ENCODE results near the gene TRPC4.

The TRPC4 gene

DNA sequence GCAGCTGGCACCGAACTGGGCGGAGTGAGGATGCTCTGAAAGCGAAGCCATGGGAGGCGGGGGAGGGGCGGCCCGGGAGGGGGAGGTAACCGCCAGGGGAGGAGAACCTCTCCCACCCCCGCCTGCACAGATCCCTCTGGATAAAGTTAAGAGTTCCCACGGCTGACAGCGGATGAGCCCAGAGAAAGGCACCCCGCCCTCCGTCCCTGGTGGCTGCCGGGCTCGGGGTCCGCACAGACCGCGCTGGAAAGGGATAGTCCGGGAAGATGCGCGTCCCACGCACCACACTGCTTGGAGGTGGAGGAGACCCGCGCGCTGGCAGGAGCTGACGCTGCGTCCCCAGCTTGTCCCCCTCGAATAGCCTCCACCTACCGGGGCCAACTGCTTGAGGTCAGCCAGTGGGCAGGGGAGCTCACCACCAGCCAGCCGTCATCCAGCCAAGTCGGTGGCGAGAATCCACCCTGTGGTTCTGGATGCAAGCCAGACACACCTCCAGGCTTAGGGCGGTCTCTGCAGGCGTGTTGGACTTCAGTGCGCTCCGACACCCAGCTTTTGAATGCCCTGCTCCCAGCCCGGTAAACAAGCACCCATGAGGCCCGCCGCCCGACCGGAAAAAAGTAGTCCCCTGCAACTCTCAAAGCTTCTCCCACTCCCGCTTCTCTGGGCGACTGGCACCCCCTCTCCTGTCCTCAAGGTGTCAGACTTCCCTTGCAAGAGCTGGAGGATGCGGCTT is at the start of gene TRPC4:
TSS of gene TRPC4 (minus strand) at position 17 of the 733 bp plus-strand sequence. CDS start 86,439 bp downstream, outside the sequence.
- peak; percentile 68 for DNase-seq

DNA sequence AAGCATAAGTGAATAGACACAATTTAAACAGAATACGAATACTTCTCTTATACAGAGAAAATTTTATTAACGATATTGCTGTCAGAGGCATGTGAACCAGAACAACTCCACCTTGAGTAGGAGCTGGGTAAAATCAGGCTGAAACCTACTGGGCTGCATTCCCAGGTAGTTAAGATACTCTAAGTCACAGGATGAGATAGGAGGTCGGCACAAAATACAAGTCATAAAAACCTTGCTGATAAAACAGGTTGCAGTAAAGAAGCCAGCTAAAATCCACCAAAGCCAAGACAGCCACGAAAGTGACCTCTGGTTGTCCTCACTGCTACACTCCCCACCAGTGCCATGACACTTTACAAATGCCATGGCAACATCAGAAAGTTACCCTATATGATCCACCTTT is 49.2 kb upstream of the TRPC4 start:
- no peak for DNase-seq

DNA sequence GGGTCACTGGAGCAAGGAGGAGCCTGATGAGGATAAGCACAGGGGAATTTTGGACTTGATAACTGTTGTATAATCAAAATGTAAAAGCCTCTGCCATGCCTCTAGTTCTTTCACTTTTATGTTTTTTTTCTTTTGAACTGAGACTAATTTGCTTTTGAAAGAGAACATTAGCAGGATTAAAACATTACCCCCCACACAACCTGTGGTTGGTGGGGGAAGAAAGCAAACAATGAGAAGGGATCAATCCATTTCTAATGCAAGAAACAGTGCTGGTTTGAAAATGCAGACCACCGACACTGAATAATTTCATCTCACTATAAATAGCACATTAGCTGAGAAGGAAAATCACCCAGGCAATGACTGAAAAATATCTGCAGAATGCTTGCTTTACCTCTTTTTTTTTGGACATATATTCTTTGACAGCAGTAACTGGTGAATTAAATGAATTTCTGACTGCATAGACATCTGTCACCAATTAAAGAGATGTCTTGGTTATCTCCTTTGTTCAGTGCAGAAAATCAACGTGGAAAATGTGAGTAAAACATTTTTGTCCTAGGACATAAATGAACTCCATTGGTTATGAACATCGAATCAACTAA is 48.6 kb upstream of the TRPC4 start:
- no peak for DNase-seq

DNA sequence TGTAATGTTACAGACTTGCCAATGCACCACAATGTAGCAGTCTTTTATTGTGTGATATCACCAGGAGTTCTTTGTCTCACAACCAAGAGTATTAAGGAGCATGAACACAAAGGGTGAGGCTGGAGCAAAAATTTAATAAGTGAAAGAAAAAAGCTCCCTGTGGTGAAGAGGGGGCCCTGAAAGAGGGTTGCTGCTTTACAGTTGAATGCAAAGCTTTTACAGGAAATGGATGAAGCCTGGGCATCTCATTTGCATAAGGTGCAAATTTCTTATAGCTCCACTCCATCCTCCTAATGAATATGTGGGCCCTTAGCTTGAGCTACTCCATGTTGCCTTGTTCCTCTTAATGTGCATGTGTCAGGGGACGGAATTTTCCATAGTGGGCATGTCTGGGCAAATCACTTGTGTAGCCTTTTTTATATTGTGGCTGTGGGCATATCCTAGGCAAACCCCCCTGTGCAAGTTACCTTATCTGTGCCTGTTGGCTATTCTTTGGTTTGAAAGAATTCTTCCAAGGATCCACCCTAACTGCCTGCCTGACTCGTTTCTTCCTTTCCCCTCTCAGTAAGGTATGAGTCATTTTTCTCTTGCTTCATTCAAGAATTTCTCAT is 45.3 kb upstream of the TRPC4 start:
- no peak for DNase-seq

DNA sequence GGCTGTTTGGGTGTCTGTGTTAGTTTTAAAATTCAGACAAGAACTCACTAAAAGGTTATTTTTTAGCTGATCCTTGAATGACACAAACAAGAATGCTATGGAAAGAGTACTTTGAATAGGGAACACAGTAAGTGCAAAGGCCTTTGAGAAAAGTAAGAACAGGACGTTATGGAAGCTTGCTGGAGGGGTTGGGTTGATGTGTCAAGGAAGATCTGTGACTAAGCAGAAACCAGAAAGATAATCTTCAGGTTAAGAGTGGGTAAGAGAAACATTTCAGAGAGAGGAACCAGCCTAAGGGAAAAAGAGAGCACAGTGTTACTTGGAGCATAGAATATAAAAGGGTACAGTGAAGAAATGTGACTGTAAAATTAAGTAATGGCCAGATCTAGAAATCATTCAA is 41.2 kb upstream of the TRPC4 start:
- no peak for DNase-seq

DNA sequence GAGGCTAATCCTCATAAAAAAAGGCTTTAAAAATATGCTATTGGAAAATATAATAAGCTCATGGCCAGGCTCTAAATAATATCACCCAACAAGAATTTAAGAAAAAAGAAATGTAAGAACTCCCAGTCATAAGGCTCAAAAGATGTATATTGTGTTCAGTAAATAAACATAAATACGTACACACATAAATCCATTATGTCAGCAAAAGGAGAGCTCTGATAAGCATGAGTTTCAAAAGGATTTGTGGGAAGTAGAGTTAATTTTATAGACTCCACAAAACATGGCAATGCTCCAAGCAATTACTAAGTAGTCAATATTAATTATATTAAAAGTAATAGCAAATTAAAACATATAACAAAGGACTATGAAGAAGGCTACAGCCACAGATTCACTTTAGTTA is 37.3 kb upstream of the TRPC4 start:
- DNase-seq: no peak

DNA sequence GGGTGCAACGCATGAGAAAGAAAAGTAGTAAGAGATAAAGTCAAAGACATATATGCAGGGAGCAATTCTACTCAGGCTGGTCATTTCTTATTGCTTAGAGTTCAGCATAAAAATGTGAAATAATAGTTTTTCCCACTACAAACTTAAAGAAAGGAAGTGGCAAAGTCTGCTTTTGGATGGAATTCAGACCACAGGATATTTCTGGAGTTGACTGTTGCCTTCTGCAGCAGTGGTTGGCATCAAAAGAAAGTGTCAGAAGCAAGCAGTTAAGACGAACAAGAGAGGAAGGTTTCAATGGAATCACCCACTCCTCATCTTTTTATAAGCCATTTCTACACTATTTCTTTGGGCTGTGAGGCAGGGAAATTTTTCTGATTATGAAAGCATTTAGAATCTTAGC is 36.2 kb upstream of the TRPC4 start:
- DNase-seq: no peak

DNA sequence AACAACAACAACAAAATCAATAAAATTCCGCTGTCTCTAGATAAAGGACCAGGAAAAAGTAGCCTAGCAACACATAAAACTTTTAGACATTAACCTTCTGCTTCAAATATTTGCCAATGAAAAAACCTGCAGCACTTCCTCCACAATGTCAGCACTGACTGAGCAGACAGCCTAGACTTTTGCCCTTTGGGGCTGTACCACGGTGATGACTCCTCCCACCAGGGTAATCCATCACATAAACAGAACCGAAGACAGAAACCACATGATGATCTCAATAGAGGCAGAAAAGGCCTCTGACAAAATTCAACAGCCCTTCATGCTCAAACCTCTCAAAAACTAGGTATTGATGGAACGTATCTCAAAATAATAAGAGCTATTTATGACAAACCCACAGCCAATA is 30.2 kb upstream of the TRPC4 start:
- no peak for DNase-seq

DNA sequence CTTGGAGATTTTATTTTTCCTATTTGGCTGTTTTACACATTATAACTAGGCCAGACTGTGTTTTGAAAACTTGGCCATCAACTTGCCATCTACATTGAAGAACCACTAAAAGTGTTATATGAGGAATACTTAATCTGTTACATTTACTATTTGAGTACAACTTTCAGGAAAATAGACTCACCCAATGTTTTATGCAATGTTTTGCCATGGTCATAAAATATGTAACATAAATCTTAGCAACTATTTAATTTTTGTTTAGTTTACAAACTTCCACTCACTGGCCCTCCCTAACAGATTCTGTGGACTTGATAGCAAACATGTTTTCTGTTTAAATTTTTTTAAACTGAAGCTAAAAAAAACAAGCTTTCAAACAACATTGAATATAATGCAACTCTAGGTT is 23.7 kb upstream of the TRPC4 start:
- DNase-seq: no peak

DNA sequence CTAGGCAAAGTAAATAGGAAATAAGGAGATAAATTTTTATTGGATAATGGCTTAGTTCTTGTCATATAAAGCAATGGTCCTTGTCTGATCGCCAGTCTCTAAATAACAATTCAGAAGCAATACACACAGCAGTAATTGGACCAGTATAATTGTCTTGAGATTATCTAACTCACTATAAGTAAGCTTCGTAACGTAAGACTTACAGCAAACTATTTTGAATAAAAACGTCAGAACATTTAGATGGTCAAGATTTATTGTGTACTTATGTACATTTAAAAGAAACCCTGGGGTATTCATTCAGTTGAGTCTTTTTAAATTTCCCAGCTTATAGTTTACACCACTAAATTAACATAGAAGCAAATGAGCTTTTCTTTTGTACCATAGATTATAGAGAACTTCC is 20.2 kb upstream of the TRPC4 start:
- DNase-seq: no peak

DNA sequence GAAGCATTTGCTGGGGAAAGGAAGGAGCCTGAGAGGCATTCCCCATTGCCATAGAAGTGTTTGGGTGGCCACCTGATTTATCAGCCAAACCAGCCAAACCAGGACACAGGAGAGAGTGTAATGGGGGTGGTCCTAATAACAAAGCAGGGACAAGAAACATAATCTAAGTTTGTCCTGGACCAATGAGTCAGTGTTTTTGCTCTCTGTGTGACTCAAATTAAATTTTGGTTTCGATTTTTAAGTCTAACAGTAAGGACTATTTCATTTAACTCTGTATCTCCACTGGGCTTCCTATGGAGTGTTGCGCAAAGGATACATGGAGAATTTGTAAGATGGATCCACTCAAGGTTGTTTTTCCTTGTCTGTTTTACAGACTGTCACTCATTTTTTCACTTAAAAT is 19.5 kb upstream of the TRPC4 start:
- no peak for DNase-seq

DNA sequence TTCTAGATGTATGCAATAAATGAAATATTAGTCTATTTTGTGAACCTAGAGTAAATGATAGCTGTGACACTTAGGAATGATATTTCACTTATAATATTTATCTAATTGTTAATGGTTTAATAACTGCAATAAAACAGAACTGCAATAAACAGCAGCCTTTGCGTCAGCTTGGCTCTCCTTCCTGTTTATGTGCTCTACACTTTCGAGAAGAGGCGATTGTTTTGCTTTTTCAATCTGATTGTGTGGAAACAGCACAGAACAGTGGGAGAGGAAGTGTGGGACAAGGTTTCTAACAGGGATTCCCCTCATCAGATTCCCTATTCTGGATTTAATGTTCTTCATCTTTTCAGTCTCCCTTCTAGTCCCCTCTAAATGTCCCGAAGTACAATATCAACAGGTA is 17.3 kb upstream of the TRPC4 start:
- no peak for DNase-seq

DNA sequence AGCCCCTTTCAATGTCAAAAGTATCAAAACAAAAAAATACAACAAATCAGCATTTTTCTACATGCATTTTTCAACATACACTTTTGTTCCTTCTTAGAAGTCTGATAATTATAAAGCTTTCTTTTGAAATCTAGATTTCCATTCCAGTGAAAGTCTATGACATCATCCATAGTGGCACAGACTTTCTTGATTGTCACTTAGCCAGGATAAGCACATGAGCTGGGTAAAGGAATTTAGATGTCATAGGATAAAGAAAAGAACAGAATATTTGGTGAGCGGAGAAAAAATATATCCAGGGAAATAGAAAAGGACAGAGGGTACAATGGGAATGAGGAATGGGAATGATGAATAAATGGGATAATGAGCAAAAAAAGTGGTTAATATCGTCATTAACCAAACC is 15.1 kb upstream of the TRPC4 start:
- no peak for DNase-seq

DNA sequence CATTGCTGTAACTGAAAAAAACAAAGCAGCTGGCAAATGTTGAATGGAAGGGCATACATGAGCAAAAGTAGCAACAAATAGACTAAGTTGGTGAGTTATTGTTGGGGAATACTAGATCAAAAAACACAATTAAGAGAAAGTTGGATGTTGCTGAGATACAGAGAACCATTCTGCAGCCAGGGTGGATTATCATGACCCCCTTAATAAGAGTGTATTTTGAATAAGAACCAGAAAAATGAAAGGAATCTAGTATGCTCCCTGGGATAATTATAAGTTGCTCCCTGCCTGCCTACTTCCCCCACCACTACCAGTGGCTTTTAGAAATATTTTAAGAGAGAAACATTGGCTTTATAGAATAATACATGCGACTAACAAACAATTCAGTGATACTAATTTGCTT is 14.5 kb upstream of the TRPC4 start:
- DNase-seq: no peak

DNA sequence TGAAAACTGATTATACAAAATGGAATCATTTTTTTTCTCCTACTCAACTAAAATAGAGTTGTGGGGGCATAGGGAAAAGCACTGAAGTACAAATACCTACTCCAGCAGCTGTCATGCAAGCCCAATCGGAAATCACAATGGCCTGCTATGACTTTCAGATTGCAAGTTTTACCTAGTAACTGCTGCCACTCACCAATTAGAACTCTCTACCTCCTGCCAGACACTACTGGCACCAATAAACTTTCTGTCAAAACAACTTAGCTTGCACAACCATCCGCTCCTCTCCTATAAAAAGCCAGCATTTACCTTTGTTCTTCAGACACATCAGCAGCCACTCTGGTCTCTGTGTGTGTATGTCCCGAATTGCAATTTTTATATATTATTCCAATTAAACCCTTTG is 9.3 kb upstream of the TRPC4 start:
- DNase-seq: no peak

DNA sequence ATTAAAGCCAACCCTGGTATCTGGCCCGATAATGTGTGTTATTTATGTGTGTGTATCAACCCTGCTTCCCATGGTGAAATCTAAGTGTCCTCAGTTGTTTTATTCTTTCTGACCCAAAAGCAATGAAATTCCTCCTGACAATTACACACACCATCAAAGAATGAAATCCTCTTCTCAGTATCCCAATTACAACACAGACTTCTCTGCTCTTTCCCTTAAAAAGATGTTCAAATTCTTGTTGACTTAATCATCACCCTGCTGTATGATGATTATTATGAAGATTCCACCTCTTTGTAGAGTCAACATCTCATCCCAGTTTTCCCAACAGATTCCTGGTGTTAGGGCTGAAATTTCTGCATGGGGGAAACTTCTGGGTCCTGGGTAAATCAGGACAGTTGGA is 8.9 kb upstream of the TRPC4 start:
- no peak for DNase-seq

DNA sequence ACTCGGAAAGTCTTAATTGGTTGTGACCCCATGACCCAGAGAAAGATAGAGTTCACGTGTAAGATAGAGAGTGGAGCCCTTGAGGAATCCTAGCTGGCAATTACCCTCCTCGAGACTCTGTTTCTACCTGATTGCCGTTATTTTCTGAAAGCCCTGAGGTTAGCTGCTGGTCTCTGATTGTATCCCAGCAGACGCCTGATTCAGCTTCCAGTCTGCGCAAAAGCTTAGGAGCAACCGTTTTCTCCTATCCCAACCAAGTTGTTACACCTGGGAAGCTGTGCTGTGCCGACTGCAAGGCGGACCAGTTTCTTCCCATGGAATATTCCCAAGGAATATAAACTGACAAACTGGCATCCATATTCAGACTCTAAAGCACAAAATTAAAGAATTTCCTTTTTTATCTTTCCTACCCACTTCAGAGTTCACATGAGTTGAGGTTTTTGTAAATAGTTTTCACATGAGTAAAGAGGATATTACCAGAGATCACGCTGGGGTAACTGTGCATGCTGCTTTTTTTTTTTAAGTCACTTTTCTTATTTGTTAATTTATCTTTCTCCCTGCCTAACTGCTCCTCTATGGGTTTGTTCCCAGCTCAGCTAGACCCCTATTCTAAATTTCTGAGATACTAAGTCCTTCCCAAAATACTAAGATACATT is 1.5 kb upstream of the TRPC4 start:
- no peak for DNase-seq

DNA sequence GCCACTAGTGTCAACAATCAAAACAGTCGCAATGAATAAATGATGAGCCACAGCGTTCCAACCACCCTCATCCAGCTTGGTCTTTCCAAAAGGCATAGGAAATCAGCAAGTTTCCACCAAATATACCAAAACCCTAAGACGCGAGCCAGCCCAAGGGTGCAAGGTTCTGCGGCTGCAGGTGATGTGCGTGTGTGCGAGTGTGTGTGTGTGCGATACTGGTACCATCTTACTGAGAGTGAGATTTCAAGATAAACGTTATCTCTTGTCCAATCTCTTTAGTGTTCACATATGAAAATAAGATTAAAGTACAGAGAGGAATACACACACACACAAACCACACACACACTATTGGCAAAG is 895 bp upstream of the TRPC4 start:
- no peak for DNase-seq

DNA sequence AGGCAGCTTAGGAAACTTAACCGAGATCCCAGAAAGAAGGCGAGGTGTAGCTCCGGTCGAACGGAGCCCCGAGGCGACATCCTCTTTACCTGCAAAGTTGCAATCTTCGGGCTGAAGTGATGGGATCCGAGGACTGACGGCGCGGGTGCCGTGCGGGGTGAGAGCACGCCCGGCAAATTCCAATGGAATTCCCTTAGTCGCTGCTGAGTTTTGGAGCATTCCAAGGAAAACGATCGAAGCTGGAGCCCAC is 141 bp downstream of the TRPC4 start:
- peak; percentile 16 for DNase-seq

DNA sequence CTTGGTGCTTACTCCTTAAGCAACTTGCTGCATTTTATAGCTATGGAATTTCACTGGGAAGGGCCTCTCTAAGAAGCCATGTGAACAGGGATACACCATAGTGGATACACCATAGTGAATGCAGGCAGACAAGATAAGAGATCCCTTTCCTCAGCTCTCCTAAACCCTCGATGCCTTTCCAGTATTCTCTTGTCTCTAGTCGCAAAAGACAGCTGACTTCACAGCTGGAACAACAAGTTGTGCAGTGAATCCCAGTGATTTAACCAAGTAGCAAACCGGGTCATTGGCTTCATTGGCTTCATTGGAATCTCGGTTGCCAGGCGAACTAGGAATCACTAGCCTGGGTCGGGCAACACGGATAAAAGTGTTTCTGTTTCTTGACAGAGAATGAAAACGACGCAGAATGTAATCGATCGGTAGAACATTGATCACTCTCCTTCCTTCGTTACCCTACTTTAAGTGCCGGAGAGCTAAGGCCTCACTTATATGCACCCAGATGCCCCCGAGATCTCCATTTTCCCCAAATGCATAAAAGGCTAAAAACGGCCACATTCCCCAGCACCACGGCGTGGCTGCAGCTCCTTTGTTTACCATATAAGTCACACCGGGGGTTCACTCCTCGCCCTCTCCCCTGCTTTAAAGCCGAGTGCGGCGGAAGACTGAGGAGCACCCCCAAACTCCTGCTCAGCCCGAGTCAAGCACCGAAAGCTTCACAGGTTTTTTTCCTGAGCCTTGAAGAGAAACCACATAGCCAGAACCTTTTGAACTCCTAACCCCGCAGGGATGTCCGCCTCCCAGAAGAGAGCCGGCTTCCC is 674 bp downstream of the TRPC4 start:
- no peak for DNase-seq

DNA sequence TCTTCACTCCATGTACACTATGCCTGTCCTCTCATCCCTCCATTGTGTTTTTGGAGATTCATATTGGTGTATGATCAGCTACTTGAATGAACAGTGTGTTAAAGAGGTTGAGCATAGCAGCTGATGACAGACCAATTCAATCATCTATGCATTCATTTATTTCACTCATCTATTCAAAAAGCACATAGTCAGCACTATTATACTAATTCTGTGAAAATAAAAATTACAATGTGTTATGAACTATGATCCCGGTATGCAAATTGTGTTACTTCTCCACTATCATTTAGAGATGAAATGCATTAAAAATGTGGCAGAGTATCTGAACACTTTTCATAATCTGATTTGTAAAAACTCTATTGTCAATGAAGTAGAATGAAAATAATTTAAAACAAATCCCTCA is 5.9 kb downstream of the TRPC4 start:
- no peak for DNase-seq

DNA sequence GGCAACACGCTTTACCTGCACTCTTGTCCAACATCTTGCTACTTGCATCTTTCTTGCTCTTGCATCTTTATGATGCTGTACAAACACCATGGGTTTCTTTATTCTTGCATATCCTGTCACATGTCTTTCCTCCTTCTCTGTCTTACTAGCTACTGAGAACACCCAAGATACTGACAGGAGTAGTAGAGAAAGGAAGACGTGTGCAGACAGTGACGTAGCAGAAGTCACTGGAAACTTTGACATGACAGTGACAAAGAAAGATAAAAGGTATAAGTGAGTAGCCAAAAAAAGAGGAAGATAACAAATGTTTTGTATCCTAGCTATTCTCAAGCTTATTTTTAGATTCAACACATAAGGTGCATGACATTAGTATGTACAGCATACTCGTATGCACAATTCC is 34.2 kb downstream of the TRPC4 start:
- no peak for DNase-seq

DNA sequence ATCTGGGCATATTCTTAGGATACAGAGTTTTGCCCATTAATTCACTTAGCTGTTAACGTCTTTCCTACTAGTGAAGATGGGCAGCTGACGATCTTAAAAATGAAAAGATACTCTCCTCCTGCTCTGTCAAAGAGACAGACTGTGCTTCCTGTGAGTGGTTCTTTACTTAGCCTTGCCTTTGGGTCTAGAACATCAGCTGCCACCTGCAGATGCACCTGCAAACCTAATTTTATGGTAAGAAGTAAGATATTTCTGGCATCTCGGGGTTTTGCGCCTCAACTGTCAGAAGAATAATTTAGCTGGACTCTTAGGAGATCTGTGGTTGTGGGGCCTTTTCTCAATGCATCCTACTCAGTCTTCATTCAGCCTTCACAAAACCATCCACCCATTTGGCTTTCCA is 36.2 kb downstream of the TRPC4 start:
- DNase-seq: no peak

DNA sequence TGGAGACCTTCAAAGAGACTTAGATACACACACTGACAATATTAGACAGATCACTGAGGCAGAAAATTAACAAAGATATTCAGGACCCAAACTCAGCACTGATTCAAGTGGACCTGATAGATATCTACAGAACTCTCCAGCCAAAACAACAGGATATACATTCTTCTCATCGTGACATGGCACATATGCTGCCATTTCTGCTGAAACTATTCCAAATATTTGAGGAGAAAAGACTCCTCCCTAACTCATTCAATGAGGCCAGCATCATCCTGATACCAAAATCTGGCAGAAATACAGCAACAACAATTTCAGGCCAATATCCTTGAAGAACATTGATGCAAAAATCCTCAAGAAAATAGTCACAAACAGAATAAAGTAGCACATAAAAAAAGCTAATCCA is 53.3 kb downstream of the TRPC4 start:
- DNase-seq: no peak

Data from NCI-H345 (cell line).